SK-MEL-5 (cell line): Measurements from ENCODE around the gene ANKRD13C. TPM values are rescaled to one million over a fixed set of nuclear protein-coding genes. Genes with fewer than 3 reads are reported as not detected.

Experiments used
- DNase-seq: peaks from one replicate; pipeline ENCODE4 v3.0.0-alpha.2; 2016; ENCODE audit warnings: low read depth, low spot score
- in situ Hi-C: cut with HindIII; loops from 2 replicates; pipeline ENCODE4 v1.10.0; 2016; ENCODE audit warnings: low sequenced_read_pairs, high pct_unique_total_duplicates, low pct_unique_long_range_greater_than_20kb
- total RNA-seq: library from RNA; depleted of rRNA; stranded (reverse); fragments of >200 nt; shearing (Covaris generic); gene quantifications from 2 replicates; pipeline ENCODE4 v1.2.3, GENCODE V29; 2014

Gene ANKRD13C
- total RNA-seq, 1 experiment from 2014 or later, result 18.0 TPM

- in situ Hi-C loops, result no loop called here
Observed at GRCh38 chr1:70327306-70328076, 27.0 kb downstream of the ANKRD13C start.

GRCh38 chr1:70324683-70325082 is 29.8 kb downstream of the ANKRD13C start:
- peak; percentile 54 for DNase-seq
- in situ Hi-C loops, result no loop called here

More at GRCh38 chr1:70327306-70328076, 27.0 kb downstream of the ANKRD13C start:
- no peak for DNase-seq

- no peak for DNase-seq
- in situ Hi-C loops, result no loop called here
Observed at GRCh38 chr1:70319750-70320149, 34.8 kb downstream of the ANKRD13C start.

GRCh38 chr1:70318191-70318590 is 36.3 kb downstream of the ANKRD13C start:
- in situ Hi-C loops, result no loop called here

GRCh38 chr1:70317087-70317486 is 37.4 kb downstream of the ANKRD13C start:
- in situ Hi-C loops, result no loop called here
- no peak for DNase-seq

More at GRCh38 chr1:70318191-70318590, 36.3 kb downstream of the ANKRD13C start:
- DNase-seq, result no peak

GRCh38 chr1:70315782-70316181 is 38.7 kb downstream of the ANKRD13C start:
- in situ Hi-C loops, result no loop called here
- no peak for DNase-seq

- in situ Hi-C loops, result no loop called here
- peak; percentile 26 for DNase-seq
Observed at GRCh38 chr1:70314706-70315304, 39.7 kb downstream of the ANKRD13C start.

- no peak for DNase-seq
- in situ Hi-C loops, result no loop called here
Observed at GRCh38 chr1:70311369-70311768, 43.2 kb downstream of the ANKRD13C start.

GRCh38 chr1:70299472-70299871 is 55.0 kb downstream of the ANKRD13C start:
- in situ Hi-C loops, result no loop called here
- DNase-seq, result no peak

- no peak for DNase-seq
- in situ Hi-C loops, result no loop called here
Observed at GRCh38 chr1:70295749-70296148, 58.8 kb downstream of the ANKRD13C start.

GRCh38 chr1:70293186-70293843 is 61.2 kb downstream of the ANKRD13C start:
- no peak for DNase-seq
- in situ Hi-C loops, result no loop called here

- in situ Hi-C loops, result no loop called here
- no peak for DNase-seq
Observed at GRCh38 chr1:70290218-70290617, 64.3 kb downstream of the ANKRD13C start.

GRCh38 chr1:70288166-70288565 is 66.4 kb downstream of the ANKRD13C start:
- DNase-seq, result no peak

GRCh38 chr1:70286453-70286852 is 68.1 kb downstream of the ANKRD13C start:
- no peak for DNase-seq
- in situ Hi-C loops, result no loop called here

More at GRCh38 chr1:70288166-70288565, 66.4 kb downstream of the ANKRD13C start:
- in situ Hi-C loops, result no loop called here

GRCh38 chr1:70284366-70284765 is 70.2 kb downstream of the ANKRD13C start:
- no peak for DNase-seq
- in situ Hi-C loops, result no loop called here

GRCh38 chr1:70278710-70279109 is 75.8 kb downstream of the ANKRD13C start:
- no peak for DNase-seq
- in situ Hi-C loops, result no loop called here

- DNase-seq, result peak; percentile 67
- in situ Hi-C loops, result no loop called here
Observed at GRCh38 chr1:70277875-70278274, 76.6 kb downstream of the ANKRD13C start.

GRCh38 chr1:70265946-70266345 is 88.6 kb downstream of the ANKRD13C start:
- in situ Hi-C loops, result no loop called here
- DNase-seq, result no peak

- no peak for DNase-seq
Observed at GRCh38 chr1:70264839-70265238, 89.7 kb downstream of the ANKRD13C start.

More at GRCh38 chr1:70264839-70265238, 89.7 kb downstream of the ANKRD13C start:
- in situ Hi-C loops, result no loop called here
